Measurements from ENCODE around the gene WWOX. TPM values are rescaled to one million over a fixed set of nuclear protein-coding genes. Genes with fewer than 3 reads are reported as not detected.
"Not testable (repeated sequence)": the region's sequence is repeated elsewhere in the genome, so short reads cannot be mapped to it uniquely, and the experiment has no call there.

The WWOX gene
- 10 to 100 TPM in 1 of 4 donors, 1 to 10 TPM in 3; 4.9 to 15.8 (median 7.0) TPM for polyA plus RNA-seq
- long read RNA-seq, donor 1 = 0 reads
- long read RNA-seq, donor 2, partial matches to known transcripts = 0 of 1 reads
- long read RNA-seq, donor 2, other reads (novel, unspliced or antisense) = 0 of 1 reads
- long read RNA-seq, donor 3, partial matches to known transcripts = 12 of 14 reads
- long read RNA-seq, donor 3, other reads (novel, unspliced or antisense) = 0 of 14 reads
- long read RNA-seq, donor 4 = 0 reads
- long read RNA-seq, donor 5 = 0 reads
- long read RNA-seq, donor 6, partial matches to known transcripts = 16 of 18 reads
- long read RNA-seq, donor 6, other reads (novel, unspliced or antisense) = 0 of 18 reads
- long read RNA-seq, donor 7, partial matches to known transcripts = 7 of 8 reads
- long read RNA-seq, donor 7, other reads (novel, unspliced or antisense) = 0 of 8 reads
- long read RNA-seq, donor 8 = 0 reads
- long read RNA-seq, donor 9, partial matches to known transcripts = 0 of 1 reads
- long read RNA-seq, donor 9, other reads (novel, unspliced or antisense) = 0 of 1 reads
- long read RNA-seq, donor 10, partial matches to known transcripts = 0 of 3 reads
- long read RNA-seq, donor 10, other reads (novel, unspliced or antisense) = 0 of 3 reads

- 0 to 1% (median 0%) methylated on average over 65 to 84 of the region's 84 CpGs for whole genome bisulfite sequencing, 3 donors
- FAIRE-seq (no peak), DNase-seq (peak; percentile 99)
- Histone ChIP-seq H3K4me1 (ENCODE audit: control insufficient read depth in 3 of 3, insufficient read depth in 2 of 3, low read depth in 1 of 3, low read length in 2 of 3) (peaks cover 0 to 2% (median 0%) of the 10 kb centered on the region in 3 donors), H3K4me3 (ENCODE audit: low read depth in 1 of 3, low read length in 3 of 3) (peak within 1 kb of the TSS; percentile 67 to 88 (median 80)), H3K27me3 (ENCODE audit: control insufficient read depth in 3 of 3, insufficient read depth in 3 of 3, low read length in 3 of 3) (no peaks in the 10 kb centered on the region), H3K36me3 (ENCODE audit: control insufficient read depth in 3 of 3, insufficient read depth in 2 of 3, low read depth in 1 of 3, low read length in 3 of 3) (peaks cover 0 to 11% (median 0%) of the 10 kb centered on the region in 3 donors), H3K27ac (ENCODE audit: low read depth in 1 of 3, low read length in 2 of 3) (peak within 1 kb of the TSS; percentile 90 to 95 (median 91)), H3K9me3 (ENCODE audit: control insufficient read depth in 2 of 2, insufficient read depth in 1 of 2, low read depth in 1 of 2, low read length in 1 of 2) (no peaks in the 10 kb centered on the region)
Measured at GRCh38 chr16:78099271-78100111, at the start of gene WWOX. Gene WWOX, plus strand, starts transcription at chr16:78099654.

- DNase-seq (peak; percentile 21 to 70), FAIRE-seq (no peak)
- 18 to 41% (median 34%) methylated on average over 2 of the region's 2 CpGs for WGBS, 3 donors
- Histone ChIP-seq H3K27ac (ENCODE audit: low read depth in 1 of 3, low read length in 2 of 3) (peak overlapping the region in 1 of 3 donors; percentile 60), H3K9me3 (ENCODE audit: control insufficient read depth in 2 of 2, insufficient read depth in 1 of 2, low read depth in 1 of 2, low read length in 1 of 2) (no peaks in the 10 kb centered on the region), H3K4me1 (ENCODE audit: control insufficient read depth in 3 of 3, insufficient read depth in 2 of 3, low read depth in 1 of 3, low read length in 2 of 3) (peaks cover 0 to 10% (median 0%) of the 10 kb centered on the region in 3 donors), H3K27me3 (ENCODE audit: control insufficient read depth in 3 of 3, insufficient read depth in 3 of 3, low read length in 3 of 3) (no peaks in the 10 kb centered on the region), H3K36me3 (ENCODE audit: control insufficient read depth in 3 of 3, insufficient read depth in 2 of 3, low read depth in 1 of 3, low read length in 3 of 3) (no peaks in the 10 kb centered on the region), H3K4me3 (ENCODE audit: low read depth in 1 of 3, low read length in 3 of 3) (no peak overlapping the region)
Measured at GRCh38 chr16:78050734-78051400, 48.6 kb upstream of the WWOX start.

DNA sequence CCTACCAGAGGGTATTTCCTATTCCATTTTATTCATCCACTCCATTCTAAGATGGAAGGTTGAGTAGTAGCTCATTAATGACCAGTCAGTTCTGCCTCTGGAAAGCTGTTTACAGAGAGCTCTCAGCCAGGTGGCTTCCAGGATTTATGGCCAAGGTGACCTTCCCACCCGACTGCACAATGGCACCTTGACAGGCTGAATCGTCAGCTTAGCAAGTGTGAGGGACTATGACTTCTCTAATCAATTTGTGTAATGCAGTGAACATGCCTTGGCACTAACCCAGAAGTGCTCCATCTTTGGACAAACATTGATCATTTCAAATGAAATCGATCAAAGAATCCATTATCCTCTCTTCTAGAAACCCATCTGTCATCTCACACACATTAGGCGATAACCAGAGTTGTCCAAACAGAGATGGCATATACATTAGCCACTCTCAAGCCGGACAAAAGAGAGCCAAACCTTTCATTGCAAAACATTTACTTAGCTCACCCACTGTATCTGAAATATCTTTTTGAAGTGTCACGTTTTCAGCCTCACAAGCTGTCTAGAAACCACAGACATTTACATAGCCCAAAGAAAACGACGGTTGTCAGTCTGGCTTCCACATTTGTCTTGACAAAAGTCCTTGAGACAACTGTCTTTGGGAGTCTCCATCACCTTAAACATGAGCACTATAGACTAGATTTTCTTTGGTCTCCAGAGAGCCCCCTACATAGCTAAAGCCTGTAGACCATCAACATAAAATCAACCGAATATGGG is 41.5 kb upstream of the WWOX start:
- FAIRE-seq (no peak), DNase-seq (no peak)
- Histone ChIP-seq H3K4me3 (ENCODE audit: low read depth in 1 of 3, low read length in 3 of 3) (no peak overlapping the region), H3K9me3 (ENCODE audit: control insufficient read depth in 2 of 2, insufficient read depth in 1 of 2, low read depth in 1 of 2, low read length in 1 of 2) (no peaks in the 10 kb centered on the region), H3K4me1 (ENCODE audit: control insufficient read depth in 3 of 3, insufficient read depth in 2 of 3, low read depth in 1 of 3, low read length in 2 of 3) (peaks cover 0 to 10% (median 0%) of the 10 kb centered on the region in 3 donors), H3K27me3 (ENCODE audit: control insufficient read depth in 3 of 3, insufficient read depth in 3 of 3, low read length in 3 of 3) (no peaks in the 10 kb centered on the region), H3K36me3 (ENCODE audit: control insufficient read depth in 3 of 3, insufficient read depth in 2 of 3, low read depth in 1 of 3, low read length in 3 of 3) (no peaks in the 10 kb centered on the region), H3K27ac (ENCODE audit: low read depth in 1 of 3, low read length in 2 of 3) (no peak overlapping the region)
- WGBS, 3 donors = 60 to 69% (median 64%) methylated on average over 9 of the region's 9 CpGs

DNA sequence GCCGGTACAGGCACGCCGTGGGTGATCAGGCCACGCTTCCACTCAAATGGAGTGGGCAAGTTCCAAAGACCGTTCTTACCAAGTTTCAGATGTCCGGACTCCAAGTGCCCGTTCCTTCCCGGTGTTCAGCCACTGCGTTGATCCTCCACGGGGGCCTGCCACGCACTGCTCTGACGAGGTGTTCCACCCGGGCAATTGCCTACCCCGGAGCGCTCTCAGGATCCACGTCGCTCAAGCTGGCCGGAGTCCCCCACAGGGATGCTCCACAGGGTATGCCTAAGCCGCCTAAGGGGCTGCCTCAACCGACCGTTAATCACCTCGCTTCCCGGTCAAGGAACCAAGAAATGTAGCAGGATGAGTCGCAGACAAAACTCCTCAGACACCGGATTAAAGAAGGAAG is 39.6 kb upstream of the WWOX start:
- not testable (repeated sequence) for H3K27me3 ChIP-seq (ENCODE audit: control insufficient read depth in 3 of 3, insufficient read depth in 3 of 3, low read length in 3 of 3); FAIRE-seq; H3K9me3 ChIP-seq (ENCODE audit: control insufficient read depth in 2 of 2, insufficient read depth in 1 of 2, low read depth in 1 of 2, low read length in 1 of 2); DNase-seq; H3K27ac ChIP-seq (ENCODE audit: low read depth in 1 of 3, low read length in 2 of 3); H3K36me3 ChIP-seq (ENCODE audit: control insufficient read depth in 3 of 3, insufficient read depth in 2 of 3, low read depth in 1 of 3, low read length in 3 of 3); H3K4me3 ChIP-seq (ENCODE audit: low read depth in 1 of 3, low read length in 3 of 3)
- peaks cover 0 to 10% (median 0%) of the 10 kb centered on the region in 3 donors for H3K4me1 ChIP-seq (ENCODE audit: control insufficient read depth in 3 of 3, insufficient read depth in 2 of 3, low read depth in 1 of 3, low read length in 2 of 3)
- 85 to 88% (median 86%) methylated on average over 25 of the region's 25 CpGs for WGBS, 3 donors

GRCh38 chr16:78060295-78060694 is 39.2 kb upstream of the WWOX start:
- FAIRE-seq = no peak
- WGBS, 3 donors = 8 to 25% (median 16%) methylated on average over 5 of the region's 5 CpGs

GRCh38 chr16:78060809-78061208 is 38.6 kb upstream of the WWOX start:
- FAIRE-seq (no peak), DNase-seq (peak; percentile 7 to 37)
- no peaks in the 10 kb centered on the region for H3K36me3 ChIP-seq (ENCODE audit: control insufficient read depth in 3 of 3, insufficient read depth in 2 of 3, low read depth in 1 of 3, low read length in 3 of 3)
- no peaks in the 10 kb centered on the region for H3K27me3 ChIP-seq (ENCODE audit: control insufficient read depth in 3 of 3, insufficient read depth in 3 of 3, low read length in 3 of 3)
- no peak overlapping the region for H3K4me3 ChIP-seq (ENCODE audit: low read depth in 1 of 3, low read length in 3 of 3)
- peaks cover 0 to 10% (median 0%) of the 10 kb centered on the region in 3 donors for H3K4me1 ChIP-seq (ENCODE audit: control insufficient read depth in 3 of 3, insufficient read depth in 2 of 3, low read depth in 1 of 3, low read length in 2 of 3)
- no peaks in the 10 kb centered on the region for H3K9me3 ChIP-seq (ENCODE audit: control insufficient read depth in 2 of 2, insufficient read depth in 1 of 2, low read depth in 1 of 2, low read length in 1 of 2)
- WGBS, 3 donors = 16 to 57% (median 39%) methylated on average over 5 of the region's 5 CpGs
- H3K27ac ChIP-seq (ENCODE audit: low read depth in 1 of 3, low read length in 2 of 3) = no peak overlapping the region

More at GRCh38 chr16:78060295-78060694, 39.2 kb upstream of the WWOX start:
- Histone ChIP-seq H3K36me3 (ENCODE audit: control insufficient read depth in 3 of 3, insufficient read depth in 2 of 3, low read depth in 1 of 3, low read length in 3 of 3) (no peaks in the 10 kb centered on the region), H3K9me3 (ENCODE audit: control insufficient read depth in 2 of 2, insufficient read depth in 1 of 2, low read depth in 1 of 2, low read length in 1 of 2) (no peaks in the 10 kb centered on the region), H3K4me3 (ENCODE audit: low read depth in 1 of 3, low read length in 3 of 3) (no peak overlapping the region), H3K27me3 (ENCODE audit: control insufficient read depth in 3 of 3, insufficient read depth in 3 of 3, low read length in 3 of 3) (no peaks in the 10 kb centered on the region), H3K27ac (ENCODE audit: low read depth in 1 of 3, low read length in 2 of 3) (no peak overlapping the region), H3K4me1 (ENCODE audit: control insufficient read depth in 3 of 3, insufficient read depth in 2 of 3, low read depth in 1 of 3, low read length in 2 of 3) (peaks cover 0 to 10% (median 0%) of the 10 kb centered on the region in 3 donors)
- no peak for DNase-seq

DNA sequence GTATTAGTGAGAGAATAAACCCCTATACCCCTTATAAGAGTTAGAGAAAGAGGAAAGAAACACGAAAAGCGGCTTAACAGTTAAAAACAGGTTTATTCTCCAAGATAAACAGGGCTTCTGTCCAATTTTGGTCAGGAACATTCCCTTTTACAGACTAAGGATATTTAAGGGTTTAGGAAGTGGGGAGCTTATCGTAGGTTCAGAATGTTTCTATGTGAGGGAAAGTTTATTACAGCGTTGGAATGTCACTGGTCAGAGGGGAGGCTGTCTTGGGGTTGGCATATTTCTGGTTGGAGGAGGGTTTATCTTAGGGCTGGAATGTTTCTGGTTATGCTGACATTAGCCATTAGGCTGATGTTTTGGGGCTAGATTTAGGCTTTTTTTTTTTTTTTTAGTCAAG is 34.1 kb upstream of the WWOX start:
- FAIRE-seq = no peak
- Histone ChIP-seq H3K27me3 (ENCODE audit: control insufficient read depth in 3 of 3, insufficient read depth in 3 of 3, low read length in 3 of 3) (no peaks in the 10 kb centered on the region), H3K9me3 (ENCODE audit: control insufficient read depth in 2 of 2, insufficient read depth in 1 of 2, low read depth in 1 of 2, low read length in 1 of 2) (no peaks in the 10 kb centered on the region), H3K4me3 (ENCODE audit: low read depth in 1 of 3, low read length in 3 of 3) (no peak overlapping the region), H3K36me3 (ENCODE audit: control insufficient read depth in 3 of 3, insufficient read depth in 2 of 3, low read depth in 1 of 3, low read length in 3 of 3) (no peaks in the 10 kb centered on the region), H3K27ac (ENCODE audit: low read depth in 1 of 3, low read length in 2 of 3) (no peak overlapping the region), H3K4me1 (ENCODE audit: control insufficient read depth in 3 of 3, insufficient read depth in 2 of 3, low read depth in 1 of 3, low read length in 2 of 3) (peaks cover 0 to 5% (median 0%) of the 10 kb centered on the region in 3 donors)
- WGBS, 3 donors = 61 to 63% (median 62%) methylated on average over 4 of the region's 4 CpGs
- no peak for DNase-seq
